Epithelial cell of proximal tubule (primary cell): Measurements from ENCODE around the gene ERC1. TPM values are rescaled to one million over a fixed set of nuclear protein-coding genes. Genes with fewer than 3 reads are reported as not detected.

ENCODE experiments used
- DNase-seq: peaks from one replicate; pipeline ENCODE4 v3.0.0-alpha.2; 2011; ENCODE audit warnings: low read depth
- H3K4me3 ChIP-seq: 2 replicates; pipeline ENCODE4 v1.5.1; 2011; ENCODE audit warnings: low read depth, mild to moderate bottlenecking, low read length
- total RNA-seq: library from RNA; depleted of rRNA; stranded (reverse); fragments of >200 nt; gene quantifications from 2 replicates; pipeline ENCODE4 v1.2.3, GENCODE V29; 2015
- TF ChIP-seq, protein P1 (sequence below): conservative IDR thresholded peaks from 2 replicates; pipeline ENCODE4 v1.5.1; 2012; ENCODE audit warnings: low read depth, mild to moderate bottlenecking, low read length

ERC1 gene
- total RNA-seq, 1 donor from 2014 or later = 16.5 TPM

DNA sequence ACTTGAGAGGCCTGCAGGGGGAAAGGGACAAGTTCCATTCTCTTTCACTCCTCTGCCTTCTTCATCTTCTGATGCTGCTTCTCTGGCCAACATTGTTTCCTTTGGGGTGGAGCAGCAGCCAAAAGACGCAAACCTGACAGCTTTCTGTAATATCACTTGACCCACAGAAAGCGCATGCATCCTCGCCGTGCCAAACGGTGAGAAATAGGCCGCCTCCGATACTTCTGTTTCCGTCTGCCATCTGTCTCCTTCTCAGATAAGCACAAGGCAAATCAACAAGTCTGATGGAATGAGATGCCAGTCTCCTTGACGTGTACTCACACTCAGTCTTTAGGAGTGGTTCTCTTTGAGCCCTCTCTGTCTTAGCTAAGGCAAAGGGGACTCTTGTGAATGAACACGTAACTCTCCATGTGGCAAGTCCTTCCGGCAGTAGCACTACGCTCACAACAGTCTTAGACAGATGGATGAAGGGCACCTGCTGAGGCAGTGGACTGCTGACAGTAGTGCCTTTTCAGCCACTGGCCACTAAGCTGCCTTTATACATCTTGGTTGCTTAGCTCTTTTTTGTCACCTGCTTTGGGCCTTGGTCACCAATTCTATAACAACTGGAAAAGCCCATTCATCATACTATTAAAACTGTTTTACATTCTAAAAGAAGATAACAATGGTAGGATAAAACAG is 389.3 kb downstream of the ERC1 start:
- TF ChIP-seq, protein P1, sequence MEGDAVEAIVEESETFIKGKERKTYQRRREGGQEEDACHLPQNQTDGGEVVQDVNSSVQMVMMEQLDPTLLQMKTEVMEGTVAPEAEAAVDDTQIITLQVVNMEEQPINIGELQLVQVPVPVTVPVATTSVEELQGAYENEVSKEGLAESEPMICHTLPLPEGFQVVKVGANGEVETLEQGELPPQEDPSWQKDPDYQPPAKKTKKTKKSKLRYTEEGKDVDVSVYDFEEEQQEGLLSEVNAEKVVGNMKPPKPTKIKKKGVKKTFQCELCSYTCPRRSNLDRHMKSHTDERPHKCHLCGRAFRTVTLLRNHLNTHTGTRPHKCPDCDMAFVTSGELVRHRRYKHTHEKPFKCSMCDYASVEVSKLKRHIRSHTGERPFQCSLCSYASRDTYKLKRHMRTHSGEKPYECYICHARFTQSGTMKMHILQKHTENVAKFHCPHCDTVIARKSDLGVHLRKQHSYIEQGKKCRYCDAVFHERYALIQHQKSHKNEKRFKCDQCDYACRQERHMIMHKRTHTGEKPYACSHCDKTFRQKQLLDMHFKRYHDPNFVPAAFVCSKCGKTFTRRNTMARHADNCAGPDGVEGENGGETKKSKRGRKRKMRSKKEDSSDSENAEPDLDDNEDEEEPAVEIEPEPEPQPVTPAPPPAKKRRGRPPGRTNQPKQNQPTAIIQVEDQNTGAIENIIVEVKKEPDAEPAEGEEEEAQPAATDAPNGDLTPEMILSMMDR = no peak
- H3K4me3 ChIP-seq = no peak overlapping the region
- DNase-seq = no peak

DNA sequence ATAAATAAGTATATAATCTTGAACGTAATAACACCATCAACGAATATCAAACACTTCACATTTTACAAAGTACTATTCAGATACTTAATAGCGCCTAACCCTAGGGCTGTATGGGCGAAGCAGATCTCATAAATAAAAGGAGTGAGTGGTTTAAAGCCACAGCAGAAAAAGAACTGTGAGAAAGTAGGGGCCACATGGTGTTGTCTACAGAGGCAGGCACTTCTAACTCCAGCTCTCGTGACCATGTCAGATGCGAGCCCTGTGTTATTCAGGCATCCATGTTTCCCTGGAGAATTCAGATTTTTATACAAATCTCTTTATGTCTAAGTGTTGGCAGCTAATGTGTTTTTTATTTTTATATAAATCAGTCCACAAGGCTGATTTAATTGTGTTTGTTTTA is 391.1 kb downstream of the ERC1 start:
- H3K4me3 ChIP-seq = no peak overlapping the region
- TF ChIP-seq, protein P1 = no peak
- no peak for DNase-seq

DNA sequence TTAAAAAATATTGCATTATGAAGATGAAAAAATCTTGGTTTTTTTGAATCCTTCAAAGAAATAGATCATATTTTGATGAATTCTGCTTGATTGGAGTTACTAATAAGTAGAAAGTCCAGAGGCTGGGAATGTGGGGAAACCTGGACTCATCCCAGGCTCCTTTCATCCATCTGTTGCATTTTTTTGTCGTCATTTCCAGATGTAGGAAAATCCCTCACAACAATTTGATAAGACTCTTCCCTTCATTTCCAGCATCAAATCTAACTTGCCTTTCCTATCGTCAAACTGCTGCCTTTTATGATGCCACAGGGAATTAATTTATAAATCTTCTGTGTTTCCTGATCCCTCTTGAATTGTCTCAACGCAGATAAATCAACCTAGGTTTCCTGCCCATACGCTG is 391.8 kb downstream of the ERC1 start:
- H3K4me3 ChIP-seq = no peak overlapping the region
- TF ChIP-seq, protein P1 = no peak
- no peak for DNase-seq

DNA sequence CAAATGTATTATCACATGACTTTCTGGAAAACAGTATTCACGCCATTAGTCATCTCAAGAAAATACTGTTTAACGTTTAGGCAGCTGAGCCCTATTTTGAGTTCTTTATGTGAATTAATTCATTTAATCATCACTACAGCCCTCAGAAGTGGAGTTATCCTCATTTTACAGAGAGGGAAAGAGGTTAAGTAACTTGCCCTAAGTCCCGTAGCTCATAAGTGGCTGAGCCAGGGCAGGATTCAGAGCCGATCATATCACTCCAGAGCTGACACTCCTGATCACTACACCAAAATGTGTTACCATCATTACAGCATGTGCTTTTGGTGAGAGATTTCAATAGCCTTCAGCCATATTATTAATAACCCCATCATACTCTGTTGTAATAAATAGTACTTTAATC is 392.7 kb downstream of the ERC1 start:
- H3K4me3 ChIP-seq = no peak overlapping the region
- no peak for DNase-seq
- TF ChIP-seq, protein P1 = no peak

DNA sequence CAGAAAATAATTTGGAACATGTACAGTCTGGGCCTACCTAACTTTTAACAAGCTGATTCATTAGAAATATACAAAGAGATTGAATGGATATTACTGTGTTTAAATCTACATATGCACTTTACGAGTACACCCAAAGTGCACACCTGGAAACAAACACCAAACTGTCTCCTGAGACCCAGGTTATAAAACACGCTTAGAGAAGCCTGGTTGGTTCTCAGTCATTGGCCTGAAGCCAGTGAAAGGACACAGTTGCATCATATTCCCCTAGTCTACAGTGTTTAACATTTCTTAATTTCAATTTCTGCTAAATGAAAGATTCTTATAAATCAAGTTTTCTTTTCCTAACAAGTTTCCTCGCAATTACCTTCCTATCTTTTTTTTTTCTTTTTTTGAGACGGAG is 393.9 kb downstream of the ERC1 start:
- no peak for DNase-seq
- TF ChIP-seq, protein P1 = no peak
- H3K4me3 ChIP-seq = no peak overlapping the region

DNA sequence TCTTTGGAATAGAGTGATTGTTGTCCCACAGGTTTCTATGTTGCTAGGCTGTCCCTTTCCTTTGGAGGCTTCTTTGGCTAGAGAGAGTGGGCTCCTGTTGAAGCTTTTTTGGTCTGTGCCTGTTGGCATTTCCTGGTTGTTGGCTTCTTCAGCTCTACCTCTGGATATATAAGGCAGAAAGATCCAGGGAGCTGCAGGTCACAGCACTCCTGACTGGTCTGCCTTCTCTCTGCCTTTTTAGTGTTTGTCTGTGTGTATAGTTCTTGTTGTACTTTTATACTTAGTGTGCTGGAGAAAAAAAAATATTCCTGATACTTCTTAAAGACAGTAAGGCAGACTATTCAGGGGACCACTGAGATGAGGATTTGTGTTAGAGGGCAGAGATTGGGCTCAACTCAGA is 400.7 kb downstream of the ERC1 start:
- TF ChIP-seq, protein P1 = no peak
- no peak for DNase-seq
- H3K4me3 ChIP-seq = no peak overlapping the region

DNA sequence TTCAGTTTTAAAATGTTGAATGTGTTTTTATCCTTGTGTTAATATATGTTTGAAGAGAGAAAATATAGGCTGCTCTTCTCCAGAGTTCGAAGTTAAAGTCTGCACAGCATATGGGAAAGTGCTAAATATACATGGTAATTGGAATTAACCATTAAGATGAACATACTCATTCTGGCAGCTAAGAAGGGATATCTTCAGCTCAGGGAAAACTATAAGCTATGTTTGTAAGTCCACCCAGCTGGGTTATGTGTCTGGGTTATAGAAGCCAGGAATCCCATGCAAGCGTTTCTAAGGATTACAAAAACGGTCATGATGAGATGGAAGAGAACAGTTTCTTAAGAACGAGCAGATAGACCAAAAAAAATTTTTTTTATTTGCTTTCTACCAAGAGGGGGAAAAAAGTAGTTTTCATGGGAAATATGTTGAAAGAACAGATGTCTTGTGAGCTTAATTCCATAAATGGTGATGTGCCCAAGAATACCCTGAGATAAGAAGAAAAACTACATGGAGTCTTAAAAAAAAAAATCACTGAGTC is 404.5 kb downstream of the ERC1 start:
- DNase-seq = no peak
- TF ChIP-seq, protein P1 = no peak
- no peak overlapping the region for H3K4me3 ChIP-seq
